Measurements from ENCODE around the gene SIX2. TPM values are rescaled to one million over a fixed set of nuclear protein-coding genes. Genes with fewer than 3 reads are reported as not detected.

The SIX2 gene
- total RNA-seq, 2 experiments from 2014 or later, result not detected

DNA sequence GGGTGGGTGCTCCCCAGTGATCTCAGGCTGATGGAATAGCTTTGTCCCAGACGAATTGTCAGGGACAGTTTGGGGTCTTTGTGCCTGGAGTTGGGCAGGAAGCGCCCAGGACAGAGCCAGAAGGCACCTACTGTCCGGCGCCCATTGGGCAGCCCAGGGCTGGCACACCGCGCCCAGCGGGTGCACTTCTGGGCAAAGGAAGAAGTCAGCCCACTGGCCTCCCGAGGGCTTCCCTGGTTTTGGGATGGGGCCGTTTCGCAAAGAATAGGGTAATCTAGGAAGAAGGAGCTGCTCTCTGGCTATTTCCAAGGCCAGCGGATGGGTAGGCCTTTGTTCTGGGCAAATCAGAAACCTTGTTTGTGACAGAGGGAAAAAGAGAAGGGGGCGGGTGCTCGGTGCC, 3.5 kb upstream of the SIX2 start:
- H2AFZ ChIP-seq (ENCODE audit: low read length), result no peak overlapping the region
- no peaks in the 10 kb centered on the region for H3K9me3 ChIP-seq (ENCODE audit: low read length)
- intact Hi-C loops (cut with micrococcal nuclease; ENCODE audit: unreplicated experiment), result no loop called here
- no peaks in the 10 kb centered on the region for H4K20me1 ChIP-seq (ENCODE audit: insufficient read depth, low read length)
- no peak for TF ChIP-seq EZH2phosphoT487 (IDR thresholded peaks at IDR 0.05; ENCODE audit: borderline replicate concordance, low read depth, low read length)
- TF ChIP-seq, protein P1, sequence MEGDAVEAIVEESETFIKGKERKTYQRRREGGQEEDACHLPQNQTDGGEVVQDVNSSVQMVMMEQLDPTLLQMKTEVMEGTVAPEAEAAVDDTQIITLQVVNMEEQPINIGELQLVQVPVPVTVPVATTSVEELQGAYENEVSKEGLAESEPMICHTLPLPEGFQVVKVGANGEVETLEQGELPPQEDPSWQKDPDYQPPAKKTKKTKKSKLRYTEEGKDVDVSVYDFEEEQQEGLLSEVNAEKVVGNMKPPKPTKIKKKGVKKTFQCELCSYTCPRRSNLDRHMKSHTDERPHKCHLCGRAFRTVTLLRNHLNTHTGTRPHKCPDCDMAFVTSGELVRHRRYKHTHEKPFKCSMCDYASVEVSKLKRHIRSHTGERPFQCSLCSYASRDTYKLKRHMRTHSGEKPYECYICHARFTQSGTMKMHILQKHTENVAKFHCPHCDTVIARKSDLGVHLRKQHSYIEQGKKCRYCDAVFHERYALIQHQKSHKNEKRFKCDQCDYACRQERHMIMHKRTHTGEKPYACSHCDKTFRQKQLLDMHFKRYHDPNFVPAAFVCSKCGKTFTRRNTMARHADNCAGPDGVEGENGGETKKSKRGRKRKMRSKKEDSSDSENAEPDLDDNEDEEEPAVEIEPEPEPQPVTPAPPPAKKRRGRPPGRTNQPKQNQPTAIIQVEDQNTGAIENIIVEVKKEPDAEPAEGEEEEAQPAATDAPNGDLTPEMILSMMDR (conservative IDR thresholded peaks at IDR 0.05; ENCODE audit: low read length), result no peak
- CTCF ChIA-PET (ENCODE audit: unreplicated experiment), result no interaction called here
- no peaks in the 10 kb centered on the region for H3K79me2 ChIP-seq (ENCODE audit: insufficient read depth, low read depth, low read length)
- peaks cover 9% of the 10 kb centered on the region for H3K4me1 ChIP-seq (ENCODE audit: insufficient read depth, low read length, poor library complexity, severe bottlenecking)
- no peak overlapping the region for H3K4me3 ChIP-seq (ENCODE audit: low read depth, low read length, poor library complexity, severe bottlenecking)
- H3K36me3 ChIP-seq (ENCODE audit: insufficient read depth, low read length), result no peaks in the 10 kb centered on the region
- H3K4me2 ChIP-seq (ENCODE audit: low read length), result no peak overlapping the region
- H3K27ac ChIP-seq (ENCODE audit: low read depth, low read length, poor library complexity, severe bottlenecking), result no peak overlapping the region
- POLR2A ChIA-PET, result no interaction called here
- DNase-seq (ENCODE audit: low spot score), result no peak
- BruUV-seq (replicated peaks), result no TSS peak
- no peaks in the 10 kb centered on the region for H3K9me2 ChIP-seq (ENCODE audit: insufficient read depth, low read length)

DNA sequence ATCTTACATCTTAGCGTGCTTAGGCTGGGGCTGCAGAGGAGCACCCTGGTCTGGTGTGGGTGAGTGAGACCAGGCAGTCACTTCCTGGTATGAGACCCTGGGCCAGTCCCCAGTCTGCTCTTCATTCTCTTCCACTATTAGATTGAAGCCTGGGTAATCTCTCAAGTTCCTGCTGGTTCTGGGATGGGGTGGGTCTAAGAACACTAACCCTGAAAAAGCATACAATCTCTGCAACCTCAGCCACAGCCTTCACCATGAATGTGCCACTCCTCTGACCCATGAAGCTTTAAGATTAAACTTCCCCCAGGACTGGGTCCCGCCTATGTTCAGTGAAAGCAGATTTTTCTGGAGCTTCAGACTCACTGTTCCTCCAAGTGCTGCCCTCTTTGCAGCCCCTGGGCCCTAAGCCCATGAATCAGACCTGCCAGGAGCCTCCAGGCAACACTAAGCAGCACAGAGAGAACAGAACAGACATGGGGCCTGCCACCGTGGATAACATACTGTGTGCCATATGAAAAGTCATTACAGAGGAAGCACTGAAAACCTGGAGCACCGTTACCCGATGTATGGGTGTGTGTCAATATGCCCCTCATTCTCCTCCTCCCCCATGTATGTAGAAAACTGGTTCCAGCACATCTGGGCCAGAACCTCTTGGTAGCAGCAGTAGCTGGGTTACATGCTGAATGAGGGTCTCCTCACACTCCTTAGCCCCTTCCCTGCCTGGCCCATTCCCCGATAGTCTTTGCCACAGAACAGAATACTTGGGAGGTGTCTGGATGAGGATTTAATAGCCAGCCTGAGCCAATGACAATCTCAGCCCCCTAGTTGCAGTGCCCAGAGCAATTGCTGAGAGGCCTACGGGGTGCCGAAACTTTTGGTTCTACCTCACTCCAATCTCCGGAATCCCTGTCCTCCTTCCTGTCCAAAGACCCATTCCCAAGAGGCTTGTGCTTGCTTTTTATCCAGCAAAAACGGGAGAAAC, 2.7 kb upstream of the SIX2 start:
- Histone ChIP-seq H4K20me1 (ENCODE audit: insufficient read depth, low read length) (no peaks in the 10 kb centered on the region), H3K27ac (ENCODE audit: low read depth, low read length, poor library complexity, severe bottlenecking) (no peak overlapping the region), H3K4me1 (ENCODE audit: insufficient read depth, low read length, poor library complexity, severe bottlenecking) (peaks cover 9% of the 10 kb centered on the region), H3K36me3 (ENCODE audit: insufficient read depth, low read length) (no peaks in the 10 kb centered on the region), H3K4me3 (ENCODE audit: low read depth, low read length, poor library complexity, severe bottlenecking) (no peak overlapping the region), H3K9me3 (ENCODE audit: low read length) (no peaks in the 10 kb centered on the region), H3K9me2 (ENCODE audit: insufficient read depth, low read length) (no peaks in the 10 kb centered on the region), H3K4me2 (ENCODE audit: low read length) (no peak overlapping the region), H3K79me2 (ENCODE audit: insufficient read depth, low read depth, low read length) (no peaks in the 10 kb centered on the region), H2AFZ (ENCODE audit: low read length) (peak overlapping the region; percentile 69)
- BruUV-seq (replicated peaks), result no TSS peak
- TF ChIP-seq, protein P1 (conservative IDR thresholded peaks at IDR 0.05; ENCODE audit: low read length), result no peak
- TF ChIP-seq EZH2phosphoT487 (IDR thresholded peaks at IDR 0.05; ENCODE audit: borderline replicate concordance, low read depth, low read length), result no peak
- DNase-seq (ENCODE audit: low spot score), result no peak
- intact Hi-C loops (cut with micrococcal nuclease; ENCODE audit: unreplicated experiment), result no loop called here
- ChIA-PET POLR2A (no interaction called here), CTCF (ENCODE audit: unreplicated experiment) (no interaction called here)

DNA sequence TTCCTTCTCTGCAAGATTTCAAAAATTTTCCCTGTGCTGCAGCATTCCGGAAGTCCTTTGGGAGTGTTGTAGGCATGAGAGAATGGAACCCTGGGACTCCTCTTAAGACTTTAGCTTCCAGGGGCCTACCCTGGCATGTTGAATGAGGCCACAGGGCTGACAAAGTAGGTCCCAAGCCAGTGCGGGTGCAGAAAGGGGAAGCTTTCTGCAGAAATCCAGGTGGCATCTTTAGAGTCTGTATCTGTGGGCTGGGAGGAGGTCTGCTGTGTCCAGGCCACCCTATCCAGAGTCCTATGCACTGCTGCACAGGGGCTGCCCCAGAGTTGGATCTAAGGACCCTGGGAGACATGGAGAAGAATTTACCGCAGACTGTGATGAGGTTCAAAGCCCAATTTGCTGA, 1.9 kb upstream of the SIX2 start:
- Histone ChIP-seq H3K27ac (ENCODE audit: low read depth, low read length, poor library complexity, severe bottlenecking) (no peak overlapping the region), H3K36me3 (ENCODE audit: insufficient read depth, low read length) (no peaks in the 10 kb centered on the region), H2AFZ (ENCODE audit: low read length) (peak overlapping the region; percentile 69), H3K4me2 (ENCODE audit: low read length) (no peak overlapping the region), H4K20me1 (ENCODE audit: insufficient read depth, low read length) (no peaks in the 10 kb centered on the region), H3K79me2 (ENCODE audit: insufficient read depth, low read depth, low read length) (no peaks in the 10 kb centered on the region), H3K9me3 (ENCODE audit: low read length) (no peaks in the 10 kb centered on the region), H3K9me2 (ENCODE audit: insufficient read depth, low read length) (no peaks in the 10 kb centered on the region), H3K4me1 (ENCODE audit: insufficient read depth, low read length, poor library complexity, severe bottlenecking) (peaks cover 9% of the 10 kb centered on the region), H3K4me3 (ENCODE audit: low read depth, low read length, poor library complexity, severe bottlenecking) (no peak overlapping the region)
- TF ChIP-seq, protein P1 (conservative IDR thresholded peaks at IDR 0.05; ENCODE audit: low read length), result no peak
- no peak for TF ChIP-seq EZH2phosphoT487 (IDR thresholded peaks at IDR 0.05; ENCODE audit: borderline replicate concordance, low read depth, low read length)
- ChIA-PET CTCF (ENCODE audit: unreplicated experiment) (no interaction called here), POLR2A (no interaction called here)
- intact Hi-C loops (cut with micrococcal nuclease; ENCODE audit: unreplicated experiment), result no loop called here
- no TSS peak for BruUV-seq (replicated peaks)
- peak; percentile 29 for DNase-seq (ENCODE audit: low spot score)
